Mammary epithelial cell (primary cell): Measurements from ENCODE around the gene NT5C3B.

Source experiments
- EZH2 ChIP-seq: IDR thresholded peaks from 2 replicates; pipeline ENCODE4 v1.6.1; 2012; ENCODE audit warnings: low read length, inconsistent platforms, borderline replicate concordance
- TF ChIP-seq, protein P1 (sequence below), 2 donors: IDR thresholded peaks in 1 of 2; conservative IDR thresholded peaks in 1 of 2; 2 replicates each; pipeline ENCODE4 v1.5.1; 2011 to 2012; ENCODE audit warnings: inconsistent platforms in 2 of 2, low read length in 2 of 2, mild to moderate bottlenecking in 2 of 2, control low read depth in 1 of 2, low read depth in 1 of 2; ENCODE audit not compliant: insufficient read depth in 1 of 2; ENCODE audit errors: extremely low read depth in 1 of 2

- TF ChIP-seq, protein P1, sequence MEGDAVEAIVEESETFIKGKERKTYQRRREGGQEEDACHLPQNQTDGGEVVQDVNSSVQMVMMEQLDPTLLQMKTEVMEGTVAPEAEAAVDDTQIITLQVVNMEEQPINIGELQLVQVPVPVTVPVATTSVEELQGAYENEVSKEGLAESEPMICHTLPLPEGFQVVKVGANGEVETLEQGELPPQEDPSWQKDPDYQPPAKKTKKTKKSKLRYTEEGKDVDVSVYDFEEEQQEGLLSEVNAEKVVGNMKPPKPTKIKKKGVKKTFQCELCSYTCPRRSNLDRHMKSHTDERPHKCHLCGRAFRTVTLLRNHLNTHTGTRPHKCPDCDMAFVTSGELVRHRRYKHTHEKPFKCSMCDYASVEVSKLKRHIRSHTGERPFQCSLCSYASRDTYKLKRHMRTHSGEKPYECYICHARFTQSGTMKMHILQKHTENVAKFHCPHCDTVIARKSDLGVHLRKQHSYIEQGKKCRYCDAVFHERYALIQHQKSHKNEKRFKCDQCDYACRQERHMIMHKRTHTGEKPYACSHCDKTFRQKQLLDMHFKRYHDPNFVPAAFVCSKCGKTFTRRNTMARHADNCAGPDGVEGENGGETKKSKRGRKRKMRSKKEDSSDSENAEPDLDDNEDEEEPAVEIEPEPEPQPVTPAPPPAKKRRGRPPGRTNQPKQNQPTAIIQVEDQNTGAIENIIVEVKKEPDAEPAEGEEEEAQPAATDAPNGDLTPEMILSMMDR (conservative IDR thresholded peaks at IDR 0.05 in 1 of 2, IDR thresholded peaks at IDR 0.05 in 1 of 2; ENCODE audit: extremely low read depth in 1 of 2, insufficient read depth in 1 of 2, low read depth in 1 of 2, low read length in 2 of 2): no peak
- TF ChIP-seq EZH2: no peak
These were observed 58.4 kb downstream of the NT5C3B start for GRCh38 chr17:41777574-41778188.
